8988T (cell line): ENCODE results near the gene YWHAG.
"Not testable (repeated sequence)": the region's sequence is repeated elsewhere in the genome, so short reads cannot be mapped to it uniquely, and the experiment has no call there.

Experiments used
- DNase-seq: peaks from one replicate; pipeline ENCODE4 v3.0.0; 2011

The YWHAG gene

GRCh38 chr7:76358481-76359110 lies at the start of gene YWHAG:
YWHAG (minus strand) TSS chr7:76358991; CDS start chr7:76358808, 183 bp downstream.
- peak; percentile 39 for DNase-seq

GRCh38 chr7:76408121-76408560 lies 49.4 kb upstream of the YWHAG start:
- no peak for DNase-seq

GRCh38 chr7:76407718-76408117 lies 48.9 kb upstream of the YWHAG start:
- DNase-seq: no peak

GRCh38 chr7:76405738-76406137 lies 46.9 kb upstream of the YWHAG start:
- no peak for DNase-seq

GRCh38 chr7:76403780-76404494 lies 45.1 kb upstream of the YWHAG start:
- DNase-seq: no peak

GRCh38 chr7:76403097-76403496 lies 44.3 kb upstream of the YWHAG start:
- DNase-seq: not testable (repeated sequence)

DNA sequence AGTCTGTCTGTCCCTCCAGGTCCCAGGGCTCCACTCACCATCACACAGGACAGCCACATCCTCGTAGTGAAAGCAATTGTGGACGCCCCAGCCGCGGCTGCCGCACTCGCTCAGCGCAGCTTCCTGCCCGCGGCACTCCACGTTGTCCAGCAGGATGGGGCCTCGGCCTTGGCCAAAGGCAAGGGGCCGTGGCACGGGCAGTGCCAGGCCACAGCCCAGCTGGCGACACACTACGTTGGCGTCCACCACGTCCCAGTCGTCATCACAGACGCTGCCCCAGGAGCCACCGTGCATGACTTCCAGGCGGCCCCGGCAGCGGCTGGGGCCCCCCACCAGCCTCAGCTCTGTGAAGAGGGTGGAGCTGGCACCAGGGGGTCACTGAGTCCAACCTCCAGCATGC lies 41.5 kb upstream of the YWHAG start:
- DNase-seq: no peak

- DNase-seq: peak; percentile 47
Measured at GRCh38 chr7:76397409-76398183, 38.8 kb upstream of the YWHAG start.

DNA sequence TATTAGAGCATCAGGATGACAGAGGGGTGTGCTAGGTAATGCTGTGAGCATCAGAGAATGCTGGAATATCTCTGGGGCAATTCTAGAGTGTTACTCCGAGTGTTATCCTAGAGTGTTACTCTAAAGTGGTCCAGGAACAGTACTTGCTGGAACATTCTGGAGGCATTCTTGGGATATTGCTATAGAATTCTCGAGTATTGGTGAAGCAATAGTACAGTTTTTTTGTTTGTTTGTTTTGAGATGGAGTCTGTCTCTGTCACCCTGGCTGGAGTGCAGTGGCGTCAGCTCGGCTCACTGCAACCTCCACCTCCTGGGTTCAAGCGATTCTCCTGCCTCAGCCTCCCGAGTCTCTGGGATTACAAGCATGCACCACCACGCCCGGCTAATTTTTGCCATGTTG lies 38.1 kb upstream of the YWHAG start:
- no peak for DNase-seq

GRCh38 chr7:76395965-76396726 lies 37.4 kb upstream of the YWHAG start:
- DNase-seq: no peak

DNA sequence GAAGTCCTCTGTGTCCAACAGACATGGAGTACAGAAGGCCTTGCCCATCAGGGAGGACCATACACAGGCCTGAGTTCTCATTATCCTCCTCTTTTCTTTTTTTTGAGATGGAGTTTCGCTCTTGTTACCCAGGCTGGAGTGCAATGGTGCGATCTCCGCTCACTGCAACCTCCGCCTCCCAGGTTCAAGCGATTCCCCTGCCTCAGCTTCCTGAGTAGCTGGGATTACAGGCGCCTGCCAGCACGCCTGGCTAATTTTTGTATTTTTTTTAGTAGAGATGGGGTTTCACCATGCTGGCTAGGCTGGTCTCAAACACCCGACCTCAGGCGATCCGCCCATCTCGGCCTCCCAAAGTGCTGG lies 36.8 kb upstream of the YWHAG start:
- DNase-seq: not testable (repeated sequence)

- DNase-seq: no peak
Measured at GRCh38 chr7:76394957-76395356, 36.2 kb upstream of the YWHAG start.

DNA sequence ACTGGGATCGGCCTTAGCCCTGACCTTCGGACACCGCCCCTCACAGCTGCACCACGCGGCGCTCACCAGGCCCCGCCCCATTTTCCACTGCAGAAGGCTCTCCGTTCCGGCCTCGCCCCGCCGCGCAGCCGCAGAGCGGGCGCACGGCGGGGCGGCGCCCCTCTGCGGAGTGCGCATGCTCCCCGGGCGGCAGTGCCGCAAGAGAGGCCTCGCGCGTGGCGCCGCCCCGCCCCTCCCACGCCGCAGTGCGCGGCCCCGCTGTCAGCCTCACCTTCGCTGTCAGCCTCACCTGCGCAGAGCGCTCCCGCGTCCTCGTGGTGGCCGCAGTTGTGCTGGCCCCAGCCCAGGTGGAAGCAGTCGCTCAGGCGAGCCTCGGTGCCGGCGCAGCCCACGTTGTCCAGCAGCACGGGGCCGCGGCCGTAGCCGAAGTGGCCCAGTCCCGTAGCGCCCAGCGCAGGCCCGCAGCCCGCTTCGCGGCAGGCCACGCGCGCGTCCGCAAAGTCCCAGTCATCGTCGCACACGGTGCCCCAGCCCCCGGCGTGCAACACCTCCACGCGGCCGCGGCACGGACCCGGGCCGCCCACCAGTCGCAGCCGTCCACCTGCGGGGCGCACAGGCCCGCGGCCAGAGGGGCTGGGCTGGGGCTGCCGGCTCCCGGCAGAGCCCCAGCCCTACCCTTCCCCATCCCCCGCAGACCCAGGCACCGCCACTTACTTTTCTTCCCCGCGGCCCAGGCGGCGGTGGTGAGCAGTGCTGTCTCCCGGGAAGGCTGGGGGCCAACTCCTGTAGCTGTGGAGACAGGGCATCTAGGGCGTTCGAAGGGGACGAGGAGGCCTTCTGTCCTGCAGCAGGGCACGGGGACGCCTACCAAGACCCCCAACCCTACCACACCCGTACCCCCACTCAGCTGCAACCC lies 34.6 kb upstream of the YWHAG start:
- DNase-seq: peak; percentile 89

GRCh38 chr7:76392531-76393115 lies 33.8 kb upstream of the YWHAG start:
- DNase-seq: no peak

GRCh38 chr7:76390092-76390491 lies 31.3 kb upstream of the YWHAG start:
- no peak for DNase-seq

- DNase-seq: not testable (repeated sequence)
Measured at GRCh38 chr7:76387789-76388188, 29.0 kb upstream of the YWHAG start.

- no peak for DNase-seq
Measured at GRCh38 chr7:76386691-76387260, 28.0 kb upstream of the YWHAG start.

DNA sequence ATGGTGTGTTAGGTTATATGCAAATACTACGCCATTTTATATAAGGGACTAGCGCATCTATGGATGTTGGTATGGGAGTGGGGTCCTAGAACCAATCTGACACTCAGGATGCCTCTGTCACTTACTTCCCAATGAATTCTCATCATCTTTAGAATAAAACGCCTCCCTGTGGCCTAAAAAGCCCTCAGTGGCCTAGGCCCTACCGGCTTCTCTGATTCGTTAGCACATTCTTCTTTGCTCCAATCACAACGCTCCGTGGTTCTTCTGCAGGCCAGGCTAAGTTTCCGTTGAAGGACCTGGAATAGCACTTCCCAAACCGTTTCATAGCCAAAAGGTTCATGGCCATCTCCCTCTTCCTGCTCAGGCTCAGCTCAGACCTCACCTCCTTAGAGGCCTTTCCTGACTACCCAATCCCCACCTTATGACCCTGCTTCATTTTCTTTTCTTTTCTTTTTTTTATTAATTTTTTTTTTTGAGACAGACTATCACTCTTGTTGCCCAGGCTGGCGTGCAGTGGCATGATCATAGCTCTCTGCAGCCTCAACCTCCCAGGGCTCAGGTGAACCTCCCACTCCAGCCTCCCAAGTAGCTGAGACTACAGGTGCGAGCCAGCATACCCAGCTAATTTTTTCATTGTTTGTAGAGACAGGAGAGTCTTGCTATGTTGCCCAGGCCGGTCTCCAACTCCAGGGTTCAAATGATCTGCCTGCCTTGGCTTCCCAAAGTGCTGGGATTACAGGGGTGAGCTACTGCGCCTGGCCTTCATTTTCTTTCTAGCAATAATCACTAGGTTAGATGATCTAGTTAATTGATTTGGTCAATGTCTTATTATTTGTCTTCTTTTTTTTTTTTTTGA lies 24.5 kb upstream of the YWHAG start:
- no peak for DNase-seq

DNA sequence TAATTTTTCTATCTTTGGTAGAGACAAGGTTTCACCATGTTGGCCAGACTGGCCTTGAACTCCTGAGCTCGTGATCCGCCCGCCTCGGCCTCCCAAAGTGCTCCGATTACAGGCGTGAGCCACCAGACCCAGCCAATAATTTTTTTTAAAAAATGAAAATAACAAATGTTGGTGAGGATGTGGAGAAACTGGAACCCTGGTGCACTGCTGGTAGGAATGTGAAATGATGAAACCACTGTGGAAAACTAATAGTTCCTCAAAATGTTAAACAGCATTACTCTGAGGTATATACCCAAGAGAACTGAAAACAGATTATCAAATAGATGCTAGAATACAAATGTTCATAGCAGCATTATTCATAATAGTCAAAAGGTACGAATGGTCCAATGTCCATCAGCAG lies 23.0 kb upstream of the YWHAG start:
- no peak for DNase-seq

DNA sequence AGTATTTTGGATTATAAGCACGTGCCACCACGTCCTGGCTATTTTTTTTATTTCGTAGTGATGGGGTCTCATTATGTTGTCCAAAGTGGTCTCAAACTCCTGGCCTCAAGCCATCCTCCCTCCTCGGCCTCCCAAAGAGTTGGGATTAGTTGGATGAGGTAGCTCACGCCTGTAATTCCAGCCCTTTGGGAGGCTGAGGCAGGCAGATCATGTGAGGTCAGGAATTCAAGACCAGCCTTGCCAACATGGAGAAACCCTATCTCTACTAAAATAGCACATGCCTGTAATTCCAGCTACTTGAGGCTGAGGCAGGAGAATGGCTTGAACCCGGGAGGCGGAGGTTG lies 21.8 kb upstream of the YWHAG start:
- DNase-seq: no peak
